Adipose tissue (tissue), 3 donors: ENCODE data around the gene TMEM263. TPM values are rescaled to one million over a fixed set of nuclear protein-coding genes. Genes with fewer than 3 reads are reported as not detected.
A peak's percentile ranks its signal among the peaks of the same experiment; 100 is the strongest.
"Not testable (repeated sequence)": the region's sequence is repeated elsewhere in the genome, so short reads cannot be mapped to it uniquely, and the experiment has no call there.

ENCODE experiments used
- H3K27ac ChIP-seq: one replicate; pipeline ENCODE4 v1.5.1; 2013; ENCODE audit warnings: low read depth, low read length
- whole genome bisulfite sequencing, 3 donors: extraction: QIAGEN DNeasy Blood & Tissue Kit; methylation state at CpG; one replicate each; pipeline ENCODE4 v1.1.7; 2013; 5-methylcytosine and 5-hydroxymethylcytosine counted together
- polyA plus RNA-seq, 3 donors: library from polyadenylated mRNA; stranded (reverse); fragments of 200-250 nt; gene quantifications; one replicate each; pipeline ENCODE4 v1.2.3, GENCODE V29; 2013
- donor health status: healthy with polysubstance abuse.
- donor health status: Bipolar disorder and iron deficiency.
- donor health status: healthy.

Gene TMEM263
- polyA plus RNA-seq, 3 donors: 11.5 to 38.0 (median 13.9) TPM

- 35 to 49% (median 44%) methylated on average over 9 of the region's 9 CpGs for WGBS, 3 donors
- H3K27ac ChIP-seq: no peak overlapping the region
These were observed 22.5 kb downstream of the TMEM263 start for GRCh38 chr12:106978035-106978800.

- no peak overlapping the region for H3K27ac ChIP-seq
- 76 to 80% (median 78%) methylated on average over 7 of the region's 7 CpGs for WGBS, 3 donors
These were observed 25.2 kb downstream of the TMEM263 start for GRCh38 chr12:106980944-106981343.

GRCh38 chr12:106981788-106982187 is 26.1 kb downstream of the TMEM263 start:
- 87 to 89% (median 89%) methylated on average over 3 of the region's 3 CpGs for WGBS, 3 donors
- H3K27ac ChIP-seq: no peak overlapping the region

- no peak overlapping the region for H3K27ac ChIP-seq
- 79 to 90% (median 89%) methylated on average over 1 of the region's 1 CpG for WGBS, 3 donors
These were observed 26.5 kb downstream of the TMEM263 start for GRCh38 chr12:106982229-106982628.

- 94 to 95% (median 94%) methylated on average over 6 of the region's 6 CpGs for WGBS, 3 donors
- H3K27ac ChIP-seq: no peak overlapping the region
These were observed 29.0 kb downstream of the TMEM263 start for GRCh38 chr12:106984588-106985137.

GRCh38 chr12:106985479-106985878 is 29.8 kb downstream of the TMEM263 start:
- H3K27ac ChIP-seq: no peak overlapping the region
- 52 to 94% (median 87%) methylated on average over 5 of the region's 5 CpGs for WGBS, 3 donors

GRCh38 chr12:106986135-106986534 is 30.4 kb downstream of the TMEM263 start:
- H3K27ac ChIP-seq: no peak overlapping the region
- WGBS, 3 donors: 12 to 27% (median 24%) methylated on average over 4 of the region's 4 CpGs

- 0 to 1% (median 0%) methylated on average over 47 to 50 of the region's 50 CpGs for WGBS, 3 donors
- peak within 1 kb of the TSS; percentile 29 for H3K27ac ChIP-seq
These were observed 31.1 kb downstream of the TMEM263 start, which contains the start of gene MTERF2 for GRCh38 chr12:106986625-106987389. MTERF2 (minus strand) TSS chr12:106987146; CDS start chr12:106978714, 8,432 bp downstream.

GRCh38 chr12:106987846-106988245 is 32.1 kb downstream of the TMEM263 start:
- H3K27ac ChIP-seq: no peak overlapping the region
- WGBS, 3 donors: 42 to 83% (median 78%) methylated on average over 6 of the region's 6 CpGs

- WGBS, 3 donors: 57 to 70% (median 67%) methylated on average over 2 of the region's 2 CpGs
These were observed 39.0 kb downstream of the TMEM263 start for GRCh38 chr12:106994579-106995220.

GRCh38 chr12:106996102-106996501 is 40.4 kb downstream of the TMEM263 start:
- not testable (repeated sequence) for H3K27ac ChIP-seq
- 95 to 97% (median 97%) methylated on average over 5 of the region's 5 CpGs for WGBS, 3 donors

More at GRCh38 chr12:106994579-106995220, 39.0 kb downstream of the TMEM263 start:
- no peak overlapping the region for H3K27ac ChIP-seq

- no peak overlapping the region for H3K27ac ChIP-seq
- WGBS, 3 donors: 58 to 96% (median 96%) methylated on average over 1 of the region's 1 CpG
These were observed 42.2 kb downstream of the TMEM263 start for GRCh38 chr12:106997916-106998315.

GRCh38 chr12:106999446-106999845 is 43.7 kb downstream of the TMEM263 start:
- no peak overlapping the region for H3K27ac ChIP-seq
- WGBS, 3 donors: 74 to 89% (median 81%) methylated on average over 6 of the region's 6 CpGs

GRCh38 chr12:107002665-107003064 is 47.0 kb downstream of the TMEM263 start:
- H3K27ac ChIP-seq: not testable (repeated sequence)
- WGBS, 3 donors: 76 to 85% (median 79%) methylated on average over 4 of the region's 4 CpGs

- WGBS, 3 donors: 85 to 98% (median 89%) methylated on average over 4 of the region's 4 CpGs
- no peak overlapping the region for H3K27ac ChIP-seq
These were observed 51.7 kb downstream of the TMEM263 start for GRCh38 chr12:107007411-107007810.

GRCh38 chr12:107011519-107011918 is 55.8 kb downstream of the TMEM263 start:
- no peak overlapping the region for H3K27ac ChIP-seq
- WGBS, 3 donors: 95 to 97% (median 96%) methylated on average over 2 of the region's 2 CpGs

GRCh38 chr12:107012736-107013425 is 57.2 kb downstream of the TMEM263 start:
- 95 to 98% (median 97%) methylated on average over 1 of the region's 1 CpG for WGBS, 3 donors
- H3K27ac ChIP-seq: no peak overlapping the region

GRCh38 chr12:107014055-107014454 is 58.3 kb downstream of the TMEM263 start:
- WGBS, 3 donors: 57 to 81% (median 76%) methylated on average over 3 of the region's 3 CpGs
- no peak overlapping the region for H3K27ac ChIP-seq
